Measurements from ENCODE around the gene SULT2B1. TPM values are rescaled to one million over a fixed set of nuclear protein-coding genes. Genes with fewer than 3 reads are reported as not detected.
A peak's percentile ranks its signal among the peaks of the same experiment; 100 is the strongest.
"Not testable (repeated sequence)": the region's sequence is repeated elsewhere in the genome, so short reads cannot be mapped to it uniquely, and the experiment has no call there.

The SULT2B1 gene
- total RNA-seq, 1 donor from 2014 or later: not detected

DNA sequence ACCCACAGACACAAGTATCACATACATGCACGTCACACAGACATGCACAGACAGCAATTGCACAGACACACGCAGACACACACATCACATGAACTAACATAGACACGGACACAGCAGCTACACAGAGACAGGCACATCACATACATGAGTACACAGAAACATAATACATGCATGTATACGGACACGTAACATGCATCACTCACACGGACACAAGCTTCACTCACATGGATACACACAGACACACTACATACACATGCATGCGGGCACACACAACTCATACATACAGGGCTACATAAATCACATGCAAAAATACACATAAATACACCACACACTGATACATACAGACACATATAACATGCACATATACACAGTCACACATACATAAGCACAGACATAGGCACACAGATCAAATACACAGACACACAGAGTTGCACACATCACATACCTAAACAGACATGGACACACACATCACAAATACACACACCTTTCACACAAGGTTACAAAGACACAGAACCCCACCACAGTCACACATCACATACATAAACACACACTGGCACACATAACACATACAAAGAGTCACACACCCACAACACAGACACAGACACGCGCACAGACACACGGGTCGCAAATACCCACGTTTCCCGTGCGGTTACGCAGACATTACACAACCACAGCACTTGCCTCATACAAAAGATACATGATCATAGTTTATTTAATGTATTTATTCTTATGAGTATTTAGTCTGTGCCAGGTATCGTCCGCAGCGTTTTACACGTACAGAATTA is 39.3 kb upstream of the SULT2B1 start:
- no peak for DNase-seq (ENCODE audit: low read depth, low spot score)
- Mint-ChIP-seq H3K36me3 (ENCODE audit: low read depth) (no peaks in the 10 kb centered on the region), H3K27me3 (ENCODE audit: low read depth) (peaks cover 33% of the 10 kb centered on the region), H3K27ac (ENCODE audit: unreplicated experiment) (no peak overlapping the region), H3K4me3 (no peak overlapping the region), H3K9me3 (no peaks in the 10 kb centered on the region), H3K4me1 (peaks cover 14% of the 10 kb centered on the region)
- TF ChIP-seq, protein P1, sequence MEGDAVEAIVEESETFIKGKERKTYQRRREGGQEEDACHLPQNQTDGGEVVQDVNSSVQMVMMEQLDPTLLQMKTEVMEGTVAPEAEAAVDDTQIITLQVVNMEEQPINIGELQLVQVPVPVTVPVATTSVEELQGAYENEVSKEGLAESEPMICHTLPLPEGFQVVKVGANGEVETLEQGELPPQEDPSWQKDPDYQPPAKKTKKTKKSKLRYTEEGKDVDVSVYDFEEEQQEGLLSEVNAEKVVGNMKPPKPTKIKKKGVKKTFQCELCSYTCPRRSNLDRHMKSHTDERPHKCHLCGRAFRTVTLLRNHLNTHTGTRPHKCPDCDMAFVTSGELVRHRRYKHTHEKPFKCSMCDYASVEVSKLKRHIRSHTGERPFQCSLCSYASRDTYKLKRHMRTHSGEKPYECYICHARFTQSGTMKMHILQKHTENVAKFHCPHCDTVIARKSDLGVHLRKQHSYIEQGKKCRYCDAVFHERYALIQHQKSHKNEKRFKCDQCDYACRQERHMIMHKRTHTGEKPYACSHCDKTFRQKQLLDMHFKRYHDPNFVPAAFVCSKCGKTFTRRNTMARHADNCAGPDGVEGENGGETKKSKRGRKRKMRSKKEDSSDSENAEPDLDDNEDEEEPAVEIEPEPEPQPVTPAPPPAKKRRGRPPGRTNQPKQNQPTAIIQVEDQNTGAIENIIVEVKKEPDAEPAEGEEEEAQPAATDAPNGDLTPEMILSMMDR (conservative IDR thresholded peaks at IDR 0.05): no peak

DNA sequence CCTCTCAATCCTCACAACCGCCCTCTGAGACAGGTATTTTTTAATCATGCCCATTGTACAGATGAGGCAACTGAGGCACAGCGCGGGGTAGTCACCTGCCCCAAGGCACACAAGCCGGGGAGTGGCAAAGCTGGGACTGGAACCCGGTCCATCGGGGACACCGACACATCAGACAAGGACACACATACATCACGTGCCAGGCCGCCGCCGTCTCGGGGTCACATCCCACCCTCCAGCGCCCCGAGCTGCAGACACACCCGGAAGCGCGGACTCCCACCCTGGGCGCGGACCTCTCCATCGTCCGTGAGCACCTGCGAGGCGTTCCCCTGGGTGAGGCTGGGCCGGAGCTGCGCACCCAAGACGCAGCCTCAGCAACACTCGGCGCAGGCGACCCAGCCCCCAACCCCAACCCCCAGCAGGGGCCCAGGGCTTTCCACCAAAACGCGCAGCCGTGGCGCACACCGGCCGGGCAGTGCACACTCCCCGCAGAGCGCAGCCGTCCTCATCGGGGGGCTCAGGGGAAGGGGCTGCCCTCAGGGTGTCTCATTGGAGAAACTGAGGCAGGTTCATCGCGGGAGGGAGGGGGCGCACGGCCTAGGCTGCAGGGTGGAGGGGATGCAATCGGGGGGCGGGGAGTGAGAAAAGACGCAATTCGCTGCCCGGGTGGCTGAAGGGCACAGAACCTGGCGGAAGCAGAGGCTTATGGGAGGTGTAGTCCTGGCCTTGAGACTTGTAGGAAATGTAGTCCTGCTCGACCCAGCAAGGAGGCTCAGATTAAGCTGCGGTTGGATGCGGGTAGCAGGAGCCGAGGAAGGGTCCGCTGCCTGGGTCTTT is 38.5 kb upstream of the SULT2B1 start:
- no peak overlapping the region for H3K27ac Mint-ChIP-seq (ENCODE audit: unreplicated experiment)
- peaks cover 14% of the 10 kb centered on the region for H3K4me1 Mint-ChIP-seq
- no peak overlapping the region for H3K4me3 Mint-ChIP-seq
- H3K36me3 Mint-ChIP-seq (ENCODE audit: low read depth): no peaks in the 10 kb centered on the region
- no peaks in the 10 kb centered on the region for H3K9me3 Mint-ChIP-seq
- TF ChIP-seq, protein P1 (conservative IDR thresholded peaks at IDR 0.05): no peak
- peak; percentile 63 for DNase-seq (ENCODE audit: low read depth, low spot score)
- peaks cover 25% of the 10 kb centered on the region for H3K27me3 Mint-ChIP-seq (ENCODE audit: low read depth)

DNA sequence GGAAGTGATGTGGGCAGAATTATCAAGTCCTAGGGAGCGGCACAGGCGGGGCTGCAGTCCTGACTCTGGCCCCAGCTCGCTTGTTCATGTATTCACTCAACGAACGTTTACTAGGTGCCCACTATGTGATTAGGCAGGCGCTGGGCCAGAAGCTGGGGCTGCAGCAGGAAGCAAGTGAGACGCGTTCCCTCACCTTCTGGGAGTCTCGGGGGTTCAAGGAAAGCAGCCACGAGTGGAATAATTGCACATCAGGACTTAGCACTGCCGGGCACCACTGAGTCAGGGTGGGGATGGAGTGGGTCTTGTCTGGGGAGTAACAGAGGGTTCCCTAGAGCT is 37.9 kb upstream of the SULT2B1 start:
- Mint-ChIP-seq H3K27ac (ENCODE audit: unreplicated experiment) (no peak overlapping the region), H3K4me3 (peak overlapping the region; percentile 61), H3K27me3 (ENCODE audit: low read depth) (peaks cover 23% of the 10 kb centered on the region), H3K4me1 (peaks cover 14% of the 10 kb centered on the region), H3K36me3 (ENCODE audit: low read depth) (no peaks in the 10 kb centered on the region), H3K9me3 (no peaks in the 10 kb centered on the region)
- TF ChIP-seq, protein P1 (conservative IDR thresholded peaks at IDR 0.05): no peak
- DNase-seq (ENCODE audit: low read depth, low spot score): no peak

DNA sequence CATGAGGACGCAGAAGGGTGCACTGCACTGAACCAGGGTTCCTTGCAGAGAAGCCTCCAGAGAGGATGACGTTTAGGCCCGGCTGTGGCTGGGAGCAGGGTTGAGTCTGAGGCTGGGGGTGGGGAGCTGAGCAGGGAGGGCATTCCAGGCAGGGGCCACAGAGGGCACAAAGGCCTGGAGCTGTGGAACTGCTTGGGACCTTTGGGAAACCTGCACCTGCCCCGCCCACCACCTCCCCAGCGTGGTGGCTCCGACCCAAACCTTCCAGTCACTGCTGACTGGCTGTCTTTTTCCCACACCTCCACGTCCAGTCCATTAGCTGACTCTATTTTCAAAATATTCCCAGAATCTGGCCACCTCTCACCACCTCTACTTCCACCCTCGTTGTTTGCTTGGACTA is 35.4 kb upstream of the SULT2B1 start:
- Mint-ChIP-seq H3K27ac (ENCODE audit: unreplicated experiment) (no peak overlapping the region), H3K4me3 (peak overlapping the region; percentile 13), H3K36me3 (ENCODE audit: low read depth) (no peaks in the 10 kb centered on the region), H3K4me1 (peaks cover 6% of the 10 kb centered on the region), H3K9me3 (no peaks in the 10 kb centered on the region), H3K27me3 (ENCODE audit: low read depth) (peaks cover 7% of the 10 kb centered on the region)
- DNase-seq (ENCODE audit: low read depth, low spot score): no peak
- TF ChIP-seq, protein P1 (conservative IDR thresholded peaks at IDR 0.05): no peak

DNA sequence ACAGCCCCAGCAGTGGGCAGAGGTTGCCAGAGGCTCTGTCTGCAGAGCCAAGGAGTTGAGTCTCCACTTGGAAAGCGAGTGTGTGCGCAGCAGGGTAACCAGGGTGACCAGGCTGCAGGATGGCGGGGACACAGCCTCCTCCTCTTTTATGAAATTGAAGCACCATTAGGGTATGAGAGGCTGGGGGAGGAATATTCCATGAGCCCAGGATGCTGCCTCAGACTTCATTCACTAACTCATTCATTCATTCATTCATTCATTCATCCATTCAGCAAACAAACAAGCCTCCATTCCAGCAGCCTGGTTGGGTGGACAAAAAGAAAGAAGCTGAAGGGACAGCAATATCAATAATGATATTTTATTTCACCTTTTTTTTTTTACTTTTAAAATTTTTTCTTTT is 33.8 kb upstream of the SULT2B1 start:
- no peaks in the 10 kb centered on the region for H3K36me3 Mint-ChIP-seq (ENCODE audit: low read depth)
- TF ChIP-seq, protein P1 (conservative IDR thresholded peaks at IDR 0.05): no peak
- no peak overlapping the region for H3K4me3 Mint-ChIP-seq
- peaks cover 7% of the 10 kb centered on the region for H3K27me3 Mint-ChIP-seq (ENCODE audit: low read depth)
- H3K9me3 Mint-ChIP-seq: no peaks in the 10 kb centered on the region
- H3K4me1 Mint-ChIP-seq: peaks cover 6% of the 10 kb centered on the region
- no peak for DNase-seq (ENCODE audit: low read depth, low spot score)
- H3K27ac Mint-ChIP-seq (ENCODE audit: unreplicated experiment): no peak overlapping the region

DNA sequence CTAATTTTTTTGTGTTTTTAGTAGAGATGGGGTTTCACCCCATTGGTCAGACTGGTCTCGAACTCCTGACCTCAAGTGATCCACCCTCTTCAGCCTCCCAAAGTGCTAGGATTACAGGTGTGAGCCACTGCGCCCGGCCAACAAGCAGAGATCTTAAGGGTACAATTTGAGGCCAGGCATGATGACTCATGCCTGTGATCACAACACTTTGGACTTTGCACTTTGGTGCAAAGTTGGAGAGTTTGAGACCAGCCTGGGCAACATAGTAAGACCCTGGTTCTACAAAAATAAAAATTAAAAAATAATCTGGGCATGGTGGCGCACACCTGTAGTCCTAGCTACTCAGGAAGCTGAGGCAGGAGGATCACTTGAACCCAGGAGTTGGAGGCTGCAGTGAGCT is 32.5 kb upstream of the SULT2B1 start:
- H3K9me3 Mint-ChIP-seq; H3K36me3 Mint-ChIP-seq (ENCODE audit: low read depth); DNase-seq (ENCODE audit: low read depth, low spot score); H3K27ac Mint-ChIP-seq (ENCODE audit: unreplicated experiment); H3K4me1 Mint-ChIP-seq; H3K4me3 Mint-ChIP-seq; H3K27me3 Mint-ChIP-seq (ENCODE audit: low read depth): not testable (repeated sequence)

Data from neural crest cell (in vitro differentiated cells).